ENCODE results near the gene LUC7L3. TPM values are rescaled to one million over a fixed set of nuclear protein-coding genes. Genes with fewer than 3 reads are reported as not detected.

The LUC7L3 gene
- total and polyA plus RNA-seq, 2 of the 13 experiments (the other 11 are each of a cell fraction or from before 2014, with no cell fraction given), result 108 to 120 TPM

GRCh38 chr17:50687200-50688066 is 32.0 kb upstream of the LUC7L3 start (continued):
- 0 out of 2 replicates have a peak, but pooled peaks have one; percentile 46 for TF ChIP-seq TBX3 (IDR thresholded peaks at IDR 0.05; ENCODE audit: borderline replicate concordance)
- peak; percentile 52; the same call in 1 of the 2 replicates for TF ChIP-seq CBFB (CRISPR knock-in tag; IDR thresholded peaks at IDR 0.05)
- no peak for TF ChIP-seq ARNT (IDR thresholded peaks at IDR 0.05)
- no peak for TF ChIP-seq ZSCAN29 (CRISPR knock-in tag; conservative IDR thresholded peaks at IDR 0.05)
- TF ChIP-seq ELF3 (CRISPR knock-in tag; IDR thresholded peaks at IDR 0.05), result 0 out of 2 replicates have a peak, but pooled peaks have one; percentile 41
- TF ChIP-seq KLF13 (CRISPR knock-in tag; IDR thresholded peaks at IDR 0.05), result 0 out of 2 replicates have a peak, but pooled peaks have one; percentile 11
- TF ChIP-seq HNF4A (CRISPR knock-in tag; IDR thresholded peaks at IDR 0.05), result peak; percentile 49
- TF ChIP-seq DNMT3B (CRISPR knock-in tag; conservative IDR thresholded peaks at IDR 0.05), result no peak
- no peak; the same call in 1 of the 2 replicates for TF ChIP-seq ZNF749 (CRISPR knock-in tag; IDR thresholded peaks at IDR 0.05; ENCODE audit: borderline replicate concordance)
- TF ChIP-seq HNRNPUL1 (IDR thresholded peaks at IDR 0.05; ENCODE audit: low read depth, low read length), result no peak
- no peak for TF ChIP-seq ZNF468 (CRISPR knock-in tag; IDR thresholded peaks at IDR 0.05)
- no peak; the same call in 1 of the 2 replicates for TF ChIP-seq BHLHE40 (IDR thresholded peaks at IDR 0.05; ENCODE audit: low read length)
- TF ChIP-seq IRF1 (CRISPR knock-in tag; IDR thresholded peaks at IDR 0.05; ENCODE audit: low read depth), result no peak
- TF ChIP-seq ZC3H4 (CRISPR knock-in tag; IDR thresholded peaks at IDR 0.05; ENCODE audit: borderline replicate concordance), result peak; percentile 99
- no peak for TF ChIP-seq ATF1 (CRISPR knock-in tag; IDR thresholded peaks at IDR 0.05)
- TF ChIP-seq MXD3 (CRISPR knock-in tag; IDR thresholded peaks at IDR 0.05), result no peak
- TF ChIP-seq, protein P1, sequence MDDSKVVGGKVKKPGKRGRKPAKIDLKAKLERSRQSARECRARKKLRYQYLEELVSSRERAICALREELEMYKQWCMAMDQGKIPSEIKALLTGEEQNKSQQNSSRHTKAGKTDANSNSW (CRISPR knock-in tag; IDR thresholded peaks at IDR 0.05; ENCODE audit: borderline replicate concordance), result no peak; the same call in 1 of the 2 replicates
- TF ChIP-seq E2F1 (CRISPR knock-in tag; IDR thresholded peaks at IDR 0.05), result no peak
- TF ChIP-seq SMYD3 (CRISPR knock-in tag; IDR thresholded peaks at IDR 0.05), result no peak; the same call in none of the 2 replicates
- TF ChIP-seq ADNP (CRISPR knock-in tag; IDR thresholded peaks at IDR 0.05), result no peak
- TF ChIP-seq CEBPB (IDR thresholded peaks at IDR 0.05; ENCODE audit: borderline replicate concordance, low read depth, low read length), result peak; percentile 93
- no peak for TF ChIP-seq SMAD9 (CRISPR knock-in tag; IDR thresholded peaks at IDR 0.05)
- 0 out of 2 replicates have a peak, but pooled peaks have one; percentile 37 for TF ChIP-seq ZNF598 (CRISPR knock-in tag; IDR thresholded peaks at IDR 0.05; ENCODE audit: borderline replicate concordance)
- peak; percentile 16; the same call in 1 of the 2 replicates for TF ChIP-seq ZNF576 (CRISPR knock-in tag; IDR thresholded peaks at IDR 0.05)
- no peak for TF ChIP-seq PCBP2 (optimal IDR thresholded peaks at IDR 0.05; ENCODE audit: low read depth, low read length, poor library complexity, severe bottlenecking)
- peak; percentile 29 for TF ChIP-seq ZNF256 (CRISPR knock-in tag; conservative IDR thresholded peaks at IDR 0.05)
- peak; percentile 86 for TF ChIP-seq ZNF230 (CRISPR knock-in tag; IDR thresholded peaks at IDR 0.05)
- TF ChIP-seq ARNT2 (CRISPR knock-in tag; IDR thresholded peaks at IDR 0.05; ENCODE audit: low read depth), result no peak
- TF ChIP-seq ZZZ3 (CRISPR knock-in tag; IDR thresholded peaks at IDR 0.05; ENCODE audit: borderline replicate concordance), result peak; percentile 90; the same call in 1 of the 2 replicates
